HEK293 (cell line): Measurements from ENCODE around the gene EVI5.

Experiments used
- CTCF ChIA-PET: fragments of 350-600 bp; formaldehyde crosslinking; extraction: SDS; loops from one replicate; lab custom pipeline; 2021; ENCODE audit warnings: antibody characterized with exemption; lab: Yijun Ruan, JAX
- POLR2A ChIA-PET: fragments of 300-600 bp; formaldehyde crosslinking; extraction: SDS; loops from one replicate; lab custom pipeline; 2020; ENCODE audit warnings: antibody characterized with exemption, inconsistent platforms; lab: Yijun Ruan, JAX
- H3K27ac ChIP-seq: fragments of 200-500 bp; sonication (Bioruptor generic); 2 replicates; pipeline ENCODE4 v1.5.1; 2014; ENCODE audit warnings: low read depth, low read length, control low read depth, inconsistent platforms; ENCODE audit errors: extremely low read depth
- H3K36me3 ChIP-seq, 2 experiments: fragments of 200-500 bp in 1 of 2; sonication (Bioruptor generic) in 1 of 2; 1 replicate in 1 of 2; 2 replicates in 1 of 2; pipeline ENCODE4 v1.5.1; 2014 to 2017; ENCODE audit warnings: inconsistent platforms in 2 of 2, low read length in 2 of 2; ENCODE audit not compliant: control insufficient read depth in 2 of 2, insufficient read depth in 1 of 2
- H3K4me1 ChIP-seq: fragments of 200-500 bp; sonication (Bioruptor generic); 2 replicates; pipeline ENCODE4 v1.5.1; 2014; ENCODE audit warnings: mild to moderate bottlenecking, low read length, inconsistent platforms; ENCODE audit not compliant: control insufficient read depth, insufficient read depth
- H3K4me3 ChIP-seq: 2 replicates; pipeline ENCODE4 v1.5.1; 2011; ENCODE audit warnings: low read depth, mild to moderate bottlenecking, control low read depth, low read length, moderate library complexity
- H3K9me3 ChIP-seq: fragments of 200-500 bp; sonication (Bioruptor generic); 2 replicates; pipeline ENCODE4 v1.5.1; 2014; ENCODE audit warnings: low read depth, low read length, inconsistent platforms; ENCODE audit not compliant: control insufficient read depth, insufficient read depth
- SP2 ChIP-seq: fragments of 450-650 bp; formaldehyde crosslinking; IDR thresholded peaks from 2 replicates; pipeline ENCODE4 v1.5.1; 2016; ENCODE audit warnings: missing biosample characterization, missing genetic modification characterization
- TSHZ1 ChIP-seq: fragments of 450-650 bp; formaldehyde crosslinking; IDR thresholded peaks from 2 replicates; pipeline ENCODE4 v1.5.1; 2016; ENCODE audit warnings: missing biosample characterization, missing genetic modification characterization, borderline replicate concordance
- ZBTB49 ChIP-seq: fragments of 450-650 bp; formaldehyde crosslinking; IDR thresholded peaks from 2 replicates; pipeline ENCODE4 v1.5.1; 2016; ENCODE audit warnings: missing biosample characterization, missing genetic modification characterization, low read depth
- ZBTB8A ChIP-seq: fragments of 450-650 bp; formaldehyde crosslinking; IDR thresholded peaks from 2 replicates; pipeline ENCODE4 v1.5.1; 2016; ENCODE audit warnings: missing biosample characterization, missing genetic modification characterization
- ZNF19 ChIP-seq: fragments of 450-650 bp; formaldehyde crosslinking; IDR thresholded peaks from 2 replicates; pipeline ENCODE4; 2016; ENCODE audit warnings: missing biosample characterization, missing genetic modification characterization, low read depth
- ZNF23 ChIP-seq: fragments of 450-650 bp; formaldehyde crosslinking; IDR thresholded peaks from 2 replicates; pipeline ENCODE4 v1.5.1; 2016; ENCODE audit warnings: missing biosample characterization, missing genetic modification characterization, borderline replicate concordance
- ZNF335 ChIP-seq: fragments of 450-650 bp; formaldehyde crosslinking; conservative IDR thresholded peaks from 2 replicates; pipeline ENCODE4 v1.5.1; 2016; ENCODE audit warnings: missing biosample characterization, missing genetic modification characterization
- ZNF354C ChIP-seq: fragments of 450-650 bp; formaldehyde crosslinking; IDR thresholded peaks from 2 replicates; pipeline ENCODE4 v1.5.1; 2016; ENCODE audit warnings: missing biosample characterization, missing genetic modification characterization, low read depth, borderline replicate concordance
- ZNF366 ChIP-seq: fragments of 450-650 bp; formaldehyde crosslinking; conservative IDR thresholded peaks from 2 replicates; pipeline ENCODE4 v1.5.1; 2016; ENCODE audit warnings: missing biosample characterization, missing genetic modification characterization
- ZNF404 ChIP-seq: fragments of 450-650 bp; formaldehyde crosslinking; IDR thresholded peaks from 2 replicates; pipeline ENCODE4 v1.5.1; 2017; ENCODE audit warnings: missing biosample characterization, missing genetic modification characterization
- ZNF426 ChIP-seq: fragments of 450-650 bp; formaldehyde crosslinking; IDR thresholded peaks from 2 replicates; pipeline ENCODE4 v1.5.1; 2017; ENCODE audit warnings: missing biosample characterization, missing genetic modification characterization, mild to moderate bottlenecking, inconsistent platforms, moderate library complexity
- ZNF510 ChIP-seq: fragments of 450-650 bp; formaldehyde crosslinking; IDR thresholded peaks from 2 replicates; pipeline ENCODE4 v1.5.1; 2018; ENCODE audit warnings: mild to moderate bottlenecking, missing genetic modification characterization, missing biosample characterization; ENCODE audit not compliant: insufficient replicate concordance
- ZNF555 ChIP-seq: fragments of 450-650 bp; formaldehyde crosslinking; conservative IDR thresholded peaks from 2 replicates; pipeline ENCODE4 v1.5.1; 2017; ENCODE audit warnings: missing biosample characterization, mild to moderate bottlenecking, missing genetic modification characterization, inconsistent platforms
- ZNF571 ChIP-seq: fragments of 450-650 bp; formaldehyde crosslinking; IDR thresholded peaks from 2 replicates; pipeline ENCODE4 v1.5.0; 2017; ENCODE audit warnings: missing biosample characterization, missing genetic modification characterization
- ZNF600 ChIP-seq: fragments of 450-650 bp; formaldehyde crosslinking; IDR thresholded peaks from 2 replicates; pipeline ENCODE4 v1.5.1; 2016; ENCODE audit warnings: missing biosample characterization, missing genetic modification characterization
- ZNF621 ChIP-seq: fragments of 450-650 bp; formaldehyde crosslinking; IDR thresholded peaks from 2 replicates; pipeline ENCODE4 v1.5.1; 2017; ENCODE audit warnings: missing biosample characterization, missing genetic modification characterization
- ZNF645 ChIP-seq: fragments of 450-650 bp; formaldehyde crosslinking; IDR thresholded peaks from 2 replicates; pipeline ENCODE4; 2016; ENCODE audit warnings: missing biosample characterization, missing genetic modification characterization
- ZNF692 ChIP-seq: fragments of 450-650 bp; formaldehyde crosslinking; IDR thresholded peaks from 2 replicates; pipeline ENCODE4 v1.5.1; 2016; ENCODE audit warnings: missing biosample characterization, missing genetic modification characterization
- ZSCAN23 ChIP-seq: fragments of 450-650 bp; formaldehyde crosslinking; IDR thresholded peaks from 2 replicates; pipeline ENCODE4 v1.5.1; 2016; ENCODE audit warnings: missing biosample characterization, missing genetic modification characterization

Gene EVI5

GRCh38 chr1:92509619-92510018 is 275.3 kb downstream of the EVI5 start:
- CTCF ChIA-PET, result no interaction called here
- H3K27ac ChIP-seq, result no peak overlapping the region
- TF ChIP-seq ZNF645 (tag by site-specific recombination) (no peak), TSHZ1 (no peak)
- no peaks in the 10 kb centered on the region; a peak in 1 of 3 replicates for H3K36me3 ChIP-seq
- H3K9me3 ChIP-seq, result no peaks in the 10 kb centered on the region
- no peak overlapping the region for H3K4me3 ChIP-seq
- no peaks in the 10 kb centered on the region for H3K4me1 ChIP-seq
- POLR2A ChIA-PET, result no interaction called here

- H3K9me3 ChIP-seq, result no peaks in the 10 kb centered on the region
- no peak for TF ChIP-seq ZNF426 (tag by site-specific recombination)
- no peak for TF ChIP-seq ZNF404 (tag by site-specific recombination)
- TF ChIP-seq ZNF335 (tag by site-specific recombination), result no peak
- no peak for TF ChIP-seq TSHZ1
- TF ChIP-seq ZNF23 (tag by site-specific recombination), result no peak
- TF ChIP-seq ZBTB49 (tag by site-specific recombination), result no peak
- no peak for TF ChIP-seq ZBTB8A
- no peak for TF ChIP-seq ZNF510 (tag by site-specific recombination)
- no peak for TF ChIP-seq SP2 (tag by site-specific recombination)
- no peak for TF ChIP-seq ZNF692 (tag by site-specific recombination)
- no peak for TF ChIP-seq ZNF354C (tag by site-specific recombination)
- TF ChIP-seq ZNF571, result no peak
- no peak for TF ChIP-seq ZNF555 (tag by site-specific recombination)
- TF ChIP-seq ZNF600 (tag by site-specific recombination), result no peak
- TF ChIP-seq ZNF621 (tag by site-specific recombination), result no peak
- TF ChIP-seq ZNF366 (tag by site-specific recombination), result no peak
- TF ChIP-seq ZNF19 (tag by site-specific recombination), result no peak
- no peak for TF ChIP-seq ZSCAN23 (tag by site-specific recombination)
- no peaks in the 10 kb centered on the region for H3K36me3 ChIP-seq
- ChIA-PET POLR2A (no interaction called here), CTCF (interaction anchor here (0.6 kb wide), 1 partner anchor 56 kb away, joined by 4 read pairs; no protein-coding TSS in a partner anchor)
- H3K27ac ChIP-seq, result no peak overlapping the region
- H3K4me3 ChIP-seq, result no peak overlapping the region
- H3K4me1 ChIP-seq, result no peaks in the 10 kb centered on the region
Observed at GRCh38 chr1:92505015-92505692, 279.8 kb downstream of the EVI5 start.
